CD4-positive, alpha-beta T cell treated with Interleukin-12 subunit alpha and Interleukin-12 subunit beta, for 1 hour (primary cell): ENCODE results near the gene APOBEC3C.
A peak's percentile ranks its signal among the peaks of the same experiment; 100 is the strongest.
"Not testable (repeated sequence)": the region's sequence is repeated elsewhere in the genome, so short reads cannot be mapped to it uniquely, and the experiment has no call there.

Source experiments
- DNase-seq: peaks from one replicate; pipeline ENCODE4 v3.0.0-alpha.2; 2020

APOBEC3C gene

DNA sequence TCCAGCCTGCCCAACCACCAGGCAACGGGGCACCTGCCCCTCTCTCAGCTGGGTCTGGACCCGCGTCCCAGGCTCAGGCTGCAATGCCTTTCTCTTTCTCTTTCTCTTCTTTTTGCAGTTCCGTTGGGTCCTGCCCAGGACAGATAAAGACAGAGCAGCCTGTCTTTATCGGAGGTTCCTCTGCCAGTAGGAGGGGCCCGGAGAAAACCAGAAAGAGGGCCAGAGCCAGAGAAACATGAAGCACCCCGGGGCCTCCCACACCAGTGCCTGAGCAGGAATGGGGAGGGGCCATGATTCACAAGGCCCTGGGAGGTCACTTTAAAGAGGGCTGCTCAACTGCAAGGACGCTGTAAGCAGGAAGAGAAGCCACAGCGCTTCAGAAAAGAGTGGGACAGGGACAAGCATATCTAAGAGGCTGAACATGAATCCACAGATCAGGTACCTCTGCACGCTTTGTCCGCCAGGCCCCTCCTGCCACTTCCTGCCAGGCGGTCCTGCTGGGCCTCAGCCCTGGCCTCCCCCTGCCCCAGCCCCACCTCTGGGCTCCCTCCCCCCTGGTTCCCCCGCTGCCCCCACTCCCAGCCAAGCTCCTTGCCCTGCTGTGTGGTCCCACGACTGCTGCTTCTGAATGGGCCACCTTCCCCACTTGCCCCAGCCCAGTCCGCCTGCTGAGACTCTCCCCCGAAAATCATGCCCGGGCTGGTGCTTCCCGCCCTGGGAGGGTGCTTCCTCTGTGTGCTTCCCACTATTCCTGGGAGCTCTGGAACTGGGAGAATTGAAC is at the start of gene APOBEC3C:
APOBEC3C (plus strand) TSS at position 316 of the 781 bp plus-strand sequence; CDS start at position 422, 106 bp downstream.
- peak; percentile 83 for DNase-seq

DNA sequence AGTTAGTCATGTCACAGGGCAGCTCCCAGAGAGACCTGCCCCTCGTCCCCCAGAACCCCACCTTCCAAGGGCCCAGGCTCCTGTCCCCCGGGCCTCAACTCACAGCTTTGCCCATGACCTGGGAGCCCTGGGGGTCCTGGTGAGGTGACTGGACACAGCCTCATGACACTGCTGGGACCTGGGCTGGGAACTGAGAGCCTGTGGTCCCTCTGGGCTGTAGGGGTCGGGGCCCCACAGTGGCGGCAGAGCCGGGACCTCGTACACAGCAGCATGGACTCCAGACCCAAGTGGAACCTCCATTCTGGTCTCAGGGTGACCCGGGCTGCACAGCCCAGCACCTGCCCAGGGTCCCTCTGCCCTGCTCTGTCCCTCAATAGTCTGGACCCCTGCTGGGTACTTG is 49.8 kb upstream of the APOBEC3C start:
- no peak for DNase-seq

DNA sequence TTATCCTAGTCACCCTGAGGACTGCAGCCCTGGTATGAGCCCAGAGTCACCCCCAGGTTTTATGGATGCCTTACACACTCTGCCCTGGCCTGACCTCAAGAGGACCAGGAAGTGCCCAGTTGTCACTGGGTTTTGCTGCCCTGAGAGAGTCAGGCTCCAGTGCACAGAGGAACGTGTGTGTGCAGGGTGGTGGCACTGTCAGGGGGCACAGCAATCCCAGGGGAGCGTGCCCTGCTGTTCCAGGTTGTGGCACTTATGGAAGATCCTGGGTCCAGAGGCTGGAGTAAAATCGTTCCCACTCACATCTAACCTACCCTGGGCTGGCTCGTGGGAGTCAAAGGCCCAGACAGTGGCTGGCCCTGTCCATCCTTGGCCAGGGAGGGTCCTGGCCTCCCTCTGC is 49.1 kb upstream of the APOBEC3C start:
- no peak for DNase-seq

DNA sequence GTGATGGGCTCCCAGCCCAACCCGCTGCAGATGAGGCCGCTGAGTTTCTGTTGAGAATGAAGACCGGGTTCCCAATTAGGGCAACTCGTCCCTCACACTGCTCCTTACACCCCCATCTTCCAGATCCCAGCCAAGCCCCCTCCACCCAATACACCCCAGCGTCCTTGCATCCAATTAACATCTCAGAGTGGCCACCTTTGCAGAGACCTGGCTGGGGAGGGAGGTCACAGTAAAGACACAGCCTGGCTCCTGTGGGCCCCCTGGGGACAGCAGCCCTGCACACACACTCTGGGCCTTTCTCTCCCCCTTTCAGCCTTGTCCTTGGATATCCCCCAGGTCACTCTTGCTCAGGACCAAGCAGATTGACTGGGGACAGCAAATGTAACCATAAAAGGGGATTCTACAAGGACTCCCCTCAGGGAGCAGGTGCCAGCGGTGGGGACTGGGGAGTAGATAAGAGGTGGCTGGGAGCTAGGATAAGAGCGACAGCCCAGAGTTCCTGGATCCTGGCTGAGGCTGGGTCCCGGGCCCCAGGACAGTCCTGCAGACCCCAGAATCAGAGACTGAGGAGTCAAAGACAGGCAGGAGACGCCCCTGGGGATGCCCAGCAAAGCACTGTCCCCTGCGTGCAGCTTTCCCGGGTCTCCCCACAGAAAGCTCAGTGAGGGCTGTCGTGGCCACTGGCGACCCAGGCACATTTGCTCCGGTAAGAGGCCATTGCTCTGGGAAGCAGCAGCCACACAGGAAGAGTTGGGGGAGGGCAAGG is 48.3 kb upstream of the APOBEC3C start:
- no peak for DNase-seq

DNA sequence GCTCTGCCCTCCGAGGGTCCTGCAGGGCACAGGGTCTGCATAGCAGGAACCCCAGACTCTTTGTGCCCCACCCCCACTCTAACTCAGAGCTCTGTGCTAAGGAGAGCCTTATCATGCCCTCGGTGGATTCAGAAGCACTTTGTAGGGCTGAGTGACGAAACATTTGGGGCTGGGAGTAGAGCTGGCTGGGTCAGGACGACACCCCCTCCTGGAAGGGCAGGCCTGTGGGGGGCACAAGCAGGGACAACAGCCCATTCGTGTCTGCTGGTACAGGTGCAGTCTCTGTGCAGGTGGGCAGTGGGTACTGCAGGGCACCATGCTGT is 47.7 kb upstream of the APOBEC3C start:
- DNase-seq = no peak

DNA sequence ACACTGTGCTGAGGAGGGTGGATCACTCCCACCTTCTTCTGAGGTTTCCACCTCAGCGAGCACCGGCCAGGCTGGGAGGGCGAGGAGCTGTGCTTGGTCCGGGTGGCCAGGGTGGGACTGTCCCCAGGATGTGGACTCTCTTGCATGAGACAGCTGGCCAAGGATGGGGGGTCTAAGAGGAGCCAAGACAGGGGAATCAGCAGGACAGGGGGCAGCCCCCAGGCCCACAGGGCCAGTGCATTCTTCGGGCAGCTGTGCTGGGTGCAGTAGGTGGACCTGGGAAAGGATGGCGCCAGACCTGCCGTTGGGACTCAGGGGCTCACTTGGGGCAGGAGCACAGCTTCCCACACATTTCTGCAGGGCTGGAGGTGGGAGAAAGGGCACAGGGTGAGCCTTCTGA is 47.1 kb upstream of the APOBEC3C start:
- DNase-seq = no peak

DNA sequence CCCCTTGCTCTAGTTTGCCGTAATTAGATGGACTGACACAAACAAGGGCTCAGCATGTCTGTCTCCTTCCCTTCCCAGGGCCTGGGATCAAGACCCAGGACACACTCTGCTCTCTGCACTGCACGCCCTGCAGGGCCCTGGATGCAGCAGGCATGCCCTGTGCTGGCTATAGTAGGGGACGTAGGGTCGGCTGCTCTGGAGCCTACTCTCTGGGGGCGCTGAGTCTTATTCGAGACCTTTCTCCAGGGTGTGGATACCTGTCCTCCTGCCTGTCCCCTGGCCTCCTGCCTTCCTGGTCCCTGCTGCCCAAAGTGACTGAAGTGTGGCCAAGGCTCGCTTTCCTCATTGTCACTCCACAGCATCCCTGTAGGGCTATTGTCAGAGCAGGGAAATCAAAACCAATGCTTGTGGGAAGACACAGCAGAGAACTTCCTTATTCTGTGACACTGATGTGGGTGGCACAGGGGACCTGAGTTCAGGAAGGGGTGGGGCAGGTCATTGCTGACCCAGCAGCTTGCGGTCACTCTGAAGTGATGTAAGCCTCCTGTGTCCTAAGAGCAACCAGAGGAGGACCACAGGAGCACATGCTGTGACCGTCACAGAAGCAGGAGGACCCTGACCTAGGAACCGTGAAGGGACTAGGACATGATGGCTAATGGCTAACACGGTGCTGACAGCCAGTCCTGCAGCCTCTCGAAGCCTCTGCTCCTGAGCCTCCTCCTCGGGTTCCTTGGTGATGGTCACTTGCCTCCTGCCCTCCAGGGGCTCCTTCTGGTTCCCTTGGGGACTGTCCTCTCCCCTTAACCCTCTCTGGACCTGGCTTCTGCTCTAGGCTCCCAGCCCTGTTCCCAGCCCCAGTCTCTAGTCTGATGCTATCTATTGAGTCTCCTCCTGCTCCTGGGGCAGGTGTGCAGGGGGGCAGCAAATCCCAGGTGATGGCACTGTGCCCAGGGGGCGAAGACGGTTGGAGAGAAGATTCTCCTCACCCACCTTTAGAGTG is 46.3 kb upstream of the APOBEC3C start:
- peak; percentile 18 for DNase-seq

DNA sequence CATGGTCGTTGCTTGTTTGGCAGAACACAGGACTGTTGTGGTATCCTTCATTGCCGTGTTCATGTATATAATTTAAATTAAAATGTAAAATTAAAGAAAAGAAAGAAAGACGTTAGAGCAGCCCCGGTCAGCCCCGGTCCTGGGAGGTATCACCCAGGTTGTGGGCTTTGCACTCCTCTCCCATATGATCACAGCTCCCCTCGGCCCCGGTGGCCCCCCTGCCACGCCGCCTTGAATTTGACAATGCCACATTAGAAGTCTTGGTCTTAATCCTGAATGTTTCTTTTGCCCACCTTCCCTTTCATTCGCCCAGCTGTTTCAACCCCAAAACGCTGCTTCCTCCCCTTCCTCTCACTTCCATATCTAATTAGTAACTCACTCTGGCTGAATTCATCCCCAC is 45.3 kb upstream of the APOBEC3C start:
- no peak for DNase-seq

DNA sequence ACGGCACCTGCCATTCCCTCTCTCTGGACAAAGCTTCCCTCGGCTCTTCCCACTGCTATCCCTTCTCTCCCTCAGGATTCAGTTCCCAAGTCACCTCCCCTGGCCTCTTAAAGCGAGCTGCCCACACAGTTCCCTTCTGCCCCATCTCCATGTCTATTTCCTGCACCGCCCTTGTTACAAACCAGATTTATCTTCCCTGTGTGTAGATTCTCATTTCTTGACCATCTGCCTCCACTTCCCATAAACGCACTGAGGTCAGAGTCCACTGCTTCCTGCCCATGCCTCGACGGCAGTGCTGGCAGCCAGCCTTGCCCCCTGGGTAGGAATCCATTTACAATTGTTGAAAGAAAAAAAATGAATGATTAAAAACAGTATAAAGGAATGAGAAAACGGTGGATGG is 43.5 kb upstream of the APOBEC3C start:
- DNase-seq = no peak

DNA sequence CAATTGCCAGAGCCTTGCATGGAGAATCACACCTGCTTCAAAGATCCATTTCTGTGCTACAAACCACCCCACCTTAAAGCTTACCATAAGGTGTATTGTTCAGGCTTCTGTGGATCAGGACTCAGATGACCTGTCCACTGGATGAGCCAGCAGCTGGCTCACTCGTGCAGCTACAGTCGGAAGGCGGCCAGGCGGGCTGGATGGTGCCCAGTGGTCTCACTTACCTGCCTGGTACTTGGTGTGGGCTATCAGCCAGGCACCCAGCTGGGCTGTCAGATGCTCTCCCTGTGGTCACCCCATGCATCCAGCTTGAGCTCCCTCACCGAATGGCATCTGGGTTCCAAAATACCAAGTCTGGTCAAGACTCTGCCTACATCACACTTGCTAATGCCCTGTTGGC is 42.9 kb upstream of the APOBEC3C start:
- no peak for DNase-seq

DNA sequence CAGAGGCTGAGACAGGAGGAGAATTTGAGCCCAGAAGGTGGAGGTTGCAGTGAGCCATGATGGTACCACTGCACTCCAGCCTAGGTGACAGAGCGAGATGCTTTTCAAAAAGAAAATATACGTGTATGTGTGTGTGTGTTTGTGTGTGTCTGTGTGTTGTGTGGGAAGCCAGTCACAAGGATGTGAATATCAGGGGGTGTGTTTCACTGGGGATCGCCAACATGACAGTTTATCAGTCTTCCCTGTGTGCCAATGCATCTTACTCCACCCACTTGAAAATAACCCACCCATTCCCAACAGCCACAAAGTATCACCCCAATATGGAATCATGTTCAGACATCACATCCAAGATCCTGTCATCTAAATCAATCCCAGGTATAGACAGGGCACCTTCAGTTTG is 42.3 kb upstream of the APOBEC3C start:
- DNase-seq = no peak

DNA sequence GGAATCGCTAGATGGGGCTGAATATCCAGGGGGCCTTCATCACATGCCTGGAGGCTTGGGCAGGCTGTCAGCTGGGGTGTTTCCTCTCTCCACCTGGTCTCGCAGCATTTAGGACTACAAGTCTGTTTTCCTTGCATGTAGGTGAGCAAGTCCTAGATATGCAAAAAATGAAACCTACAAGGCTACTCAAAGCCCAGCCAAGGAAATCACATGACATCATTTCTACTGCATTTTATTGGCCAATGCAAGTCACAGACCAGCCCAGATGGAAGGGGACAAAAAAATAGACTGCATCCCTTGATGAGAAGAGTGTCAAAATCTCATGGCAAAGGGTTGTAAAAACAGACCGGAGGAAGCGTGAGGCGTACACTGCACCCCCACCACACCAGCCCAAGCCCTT is 41.5 kb upstream of the APOBEC3C start:
- no peak for DNase-seq

DNA sequence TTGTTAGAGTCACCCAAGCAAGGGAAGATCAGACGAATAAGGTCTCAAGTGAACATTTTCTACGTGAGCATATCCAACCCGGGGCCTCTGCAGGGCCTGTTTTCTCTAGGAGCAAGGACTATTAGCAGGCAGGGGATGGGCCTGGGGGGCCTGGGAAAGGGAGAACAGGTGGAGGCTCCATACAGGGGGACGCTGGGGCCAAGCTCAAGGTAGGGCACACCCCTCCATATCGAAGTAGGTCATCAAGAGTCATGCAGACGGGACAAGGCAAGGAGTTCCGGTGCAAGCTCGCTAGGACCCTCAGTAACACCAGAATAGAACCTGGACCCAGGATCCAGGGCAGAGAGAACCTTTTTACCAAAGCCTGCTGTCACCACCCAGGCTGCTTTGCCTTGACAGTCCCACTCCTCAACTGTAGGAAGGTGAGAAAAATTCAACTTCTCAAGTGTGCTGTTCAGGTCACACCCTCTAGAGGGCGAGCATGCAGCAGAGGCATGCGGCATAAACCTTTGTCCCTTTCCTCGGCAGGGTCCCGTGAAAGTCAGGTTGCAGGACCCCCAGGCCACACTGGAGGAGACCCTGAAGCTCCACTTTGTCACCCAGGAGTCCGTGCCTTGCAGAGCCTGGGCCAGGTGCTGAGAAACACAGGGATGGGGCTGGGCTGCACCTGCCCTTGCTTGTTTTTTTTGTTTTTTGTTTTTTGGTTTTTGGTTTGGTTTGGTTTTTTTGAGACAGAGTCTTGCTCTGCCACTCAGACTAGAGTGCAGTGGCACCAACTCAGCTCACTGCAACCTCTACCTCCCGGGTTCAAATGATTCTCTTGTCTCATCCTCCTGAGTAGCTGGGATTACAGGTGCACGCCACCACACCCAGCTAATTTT is 40.5 kb upstream of the APOBEC3C start:
- DNase-seq = peak; percentile 66

DNA sequence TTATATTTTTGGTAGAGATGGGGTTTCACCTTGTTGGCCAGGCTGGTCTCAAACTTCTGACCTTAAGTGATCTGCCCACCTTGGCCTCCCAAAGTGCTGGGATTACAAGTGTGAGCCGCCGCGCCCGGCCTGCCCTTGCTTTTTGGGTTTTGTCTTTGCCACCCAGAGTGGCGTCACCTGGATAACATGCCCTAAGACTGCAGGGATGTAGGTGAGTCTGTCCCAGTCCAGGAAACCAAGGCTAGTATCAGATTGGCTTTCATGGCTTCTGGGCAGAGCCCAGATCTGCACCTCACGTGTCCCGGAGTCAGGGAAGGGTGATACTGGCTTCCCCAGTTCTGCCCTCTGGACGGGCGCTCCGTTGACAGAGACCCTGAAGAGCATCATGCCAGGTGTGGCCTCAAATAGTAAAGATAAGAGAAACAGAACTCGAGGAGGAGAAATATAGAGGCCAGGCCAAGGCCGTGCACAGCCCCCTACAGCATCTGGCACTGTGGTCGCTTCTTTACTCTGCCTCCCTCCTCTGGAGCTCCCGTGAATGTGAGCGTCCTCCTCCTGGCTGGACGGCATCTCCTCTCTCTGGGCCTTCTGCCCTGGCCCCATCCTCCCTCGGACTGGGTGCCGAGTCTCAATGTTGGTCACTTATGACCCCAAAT is 39.8 kb upstream of the APOBEC3C start:
- DNase-seq = no peak

DNA sequence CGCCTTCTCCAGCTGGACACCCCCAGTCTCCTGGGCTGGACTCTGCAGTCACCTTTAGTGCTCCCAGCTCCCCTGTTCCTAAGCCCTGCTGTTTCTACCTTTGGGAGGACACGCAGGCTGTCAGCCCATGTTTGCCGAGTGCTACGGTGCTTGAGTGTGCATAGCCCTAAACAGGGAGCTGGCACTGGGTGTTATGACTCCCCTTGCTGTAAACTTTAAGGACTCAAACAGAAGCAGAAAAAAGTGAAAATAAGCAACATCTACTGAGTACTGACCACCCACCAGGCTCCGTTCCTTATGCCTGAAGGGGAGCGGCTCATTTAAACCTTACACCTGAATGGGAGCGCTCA is 39.3 kb upstream of the APOBEC3C start:
- no peak for DNase-seq

DNA sequence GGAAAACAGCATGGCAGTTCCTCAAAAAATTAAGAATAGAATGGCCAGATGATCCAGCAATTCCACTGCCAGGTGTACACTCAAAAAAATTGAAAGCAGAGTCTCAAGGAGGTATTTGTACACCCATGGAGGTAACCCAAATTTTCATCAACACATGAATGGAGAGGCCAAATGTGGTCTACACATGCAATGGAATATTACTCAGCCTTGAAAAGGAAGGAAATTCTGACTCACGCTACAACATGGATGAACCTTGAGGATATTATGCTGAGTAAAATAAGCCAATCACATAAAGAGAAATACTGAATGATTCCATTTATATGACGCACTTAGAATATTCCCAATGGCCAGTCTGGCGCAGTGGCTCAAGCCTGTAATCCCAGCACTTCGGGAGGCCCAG is 36.8 kb upstream of the APOBEC3C start:
- not testable (repeated sequence) for DNase-seq

DNA sequence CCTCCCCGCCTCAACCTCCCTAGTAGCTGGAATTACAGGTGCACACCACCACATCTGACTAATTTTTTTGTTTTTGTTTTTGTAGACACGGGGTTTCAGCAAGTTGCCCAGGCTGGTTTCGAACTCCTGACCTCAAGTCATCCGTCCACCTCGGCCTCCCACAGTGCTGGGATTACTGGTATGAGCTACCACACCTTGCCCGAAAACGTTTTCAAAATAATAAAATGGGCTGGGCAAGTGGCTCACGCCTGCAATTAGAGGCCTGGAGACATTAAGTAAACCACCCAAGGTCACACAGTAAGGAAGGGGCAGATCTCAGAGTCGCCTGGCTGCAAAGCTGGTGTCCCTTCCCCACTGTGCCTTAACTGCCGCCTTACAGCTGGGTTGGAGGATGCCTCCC is 33.5 kb upstream of the APOBEC3C start:
- DNase-seq = not testable (repeated sequence)

DNA sequence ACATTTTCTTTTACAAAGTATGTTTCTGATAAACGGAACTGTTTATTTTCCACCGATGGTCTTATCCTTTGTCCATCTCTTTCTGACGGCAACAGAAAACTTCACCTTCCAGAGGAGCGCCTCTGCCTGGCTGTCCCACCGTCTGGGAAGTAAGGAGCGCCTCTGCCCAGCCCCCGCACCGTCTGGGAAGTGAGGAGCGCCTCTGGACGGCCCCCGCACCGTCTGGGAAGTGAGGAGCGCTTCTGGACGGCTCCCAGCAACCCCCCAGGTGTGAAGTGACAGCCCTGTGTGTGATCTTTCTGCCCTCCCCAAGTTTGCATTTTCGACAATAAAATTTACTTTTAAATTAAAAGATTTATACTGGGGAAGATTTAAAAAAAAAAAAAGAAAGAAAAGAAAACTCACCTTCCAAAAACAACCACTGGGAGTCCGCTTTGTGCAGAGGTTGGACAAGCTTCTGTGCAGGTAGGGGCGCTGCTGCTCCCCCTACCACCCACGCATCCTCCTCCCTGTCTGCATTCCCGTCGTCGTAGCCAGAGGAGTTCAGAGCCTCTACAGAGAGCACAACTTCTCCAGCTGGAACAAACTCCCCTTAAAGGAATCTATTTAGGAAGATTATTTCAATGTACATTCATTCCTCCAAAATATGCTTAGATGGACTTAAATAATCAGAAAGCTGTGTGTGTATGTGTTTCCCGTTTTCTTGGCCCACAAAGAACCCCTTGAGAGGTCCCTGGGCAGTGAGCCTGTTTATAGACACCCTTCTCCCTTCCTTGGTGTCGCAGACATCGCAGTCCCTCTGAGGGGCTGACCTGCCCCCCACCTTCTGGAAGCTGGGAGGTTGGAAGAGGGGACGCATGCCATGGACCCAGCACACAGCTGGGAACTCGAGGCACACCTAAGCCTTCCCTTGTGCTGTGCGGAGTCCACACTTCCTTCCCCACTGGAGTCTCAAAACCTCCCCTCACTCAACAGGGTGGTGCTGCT is 32.8 kb upstream of the APOBEC3C start:
- DNase-seq = no peak

DNA sequence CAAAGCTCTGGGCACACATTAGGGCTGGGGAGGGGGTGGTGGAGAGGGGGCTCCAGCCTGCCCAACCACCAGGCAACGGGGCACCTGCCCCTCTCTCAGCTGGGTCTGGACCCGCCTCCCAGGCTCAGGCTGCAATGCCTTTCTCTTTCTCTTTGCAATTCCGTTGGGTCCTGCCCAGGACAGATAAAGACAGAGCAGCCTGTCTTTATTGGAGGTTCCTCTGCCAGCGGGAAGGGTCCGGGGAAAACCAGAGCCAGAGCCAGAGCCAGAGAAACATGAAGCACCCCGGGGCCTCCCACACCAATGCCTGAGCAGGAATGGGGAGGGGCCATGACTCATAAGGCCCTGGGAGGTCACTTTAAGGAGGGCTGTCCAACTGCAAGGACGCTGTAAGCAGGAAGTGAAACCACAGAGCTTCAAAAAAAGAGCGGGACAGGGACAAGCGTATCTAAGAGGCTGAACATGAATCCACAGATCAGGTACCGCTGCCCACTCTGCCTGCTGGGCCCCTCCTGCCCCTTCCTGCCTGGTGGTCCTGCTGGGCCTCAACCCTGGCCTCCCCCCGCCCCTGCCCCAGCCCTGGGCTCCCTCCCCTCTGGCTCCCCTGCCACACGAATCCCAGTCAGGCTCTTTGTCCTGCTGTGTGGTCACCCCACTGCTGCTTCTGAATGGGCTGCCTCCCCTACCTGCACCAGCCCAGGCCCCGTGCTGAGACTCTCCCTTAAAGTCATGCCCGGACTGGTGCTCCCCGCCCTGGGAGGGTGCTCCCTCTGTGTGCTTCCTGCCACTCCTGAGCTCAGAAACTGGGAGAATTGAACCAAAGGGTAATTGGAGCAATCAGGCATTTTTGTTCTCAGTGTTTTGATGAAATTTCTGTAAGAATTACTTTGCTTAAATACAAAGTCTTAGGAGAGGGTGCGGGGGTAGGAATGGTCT is 31.8 kb upstream of the APOBEC3C start, which contains the start of gene APOBEC3B:
APOBEC3B (plus strand) TSS at position 356 of the 936 bp plus-strand sequence; CDS start at position 463, 107 bp downstream.
- DNase-seq = peak; percentile 79
